GM21526 (cell line): ENCODE results near the gene ARSB.

Source experiments
- ATAC-seq: cut with Tn5 transposase; IDR thresholded peaks from one replicate; pipeline ENCODE4 v1.9.1; 2021; ENCODE audit warnings: moderate library complexity; ENCODE audit not compliant: unreplicated experiment, low FRiP score

ARSB gene

DNA sequence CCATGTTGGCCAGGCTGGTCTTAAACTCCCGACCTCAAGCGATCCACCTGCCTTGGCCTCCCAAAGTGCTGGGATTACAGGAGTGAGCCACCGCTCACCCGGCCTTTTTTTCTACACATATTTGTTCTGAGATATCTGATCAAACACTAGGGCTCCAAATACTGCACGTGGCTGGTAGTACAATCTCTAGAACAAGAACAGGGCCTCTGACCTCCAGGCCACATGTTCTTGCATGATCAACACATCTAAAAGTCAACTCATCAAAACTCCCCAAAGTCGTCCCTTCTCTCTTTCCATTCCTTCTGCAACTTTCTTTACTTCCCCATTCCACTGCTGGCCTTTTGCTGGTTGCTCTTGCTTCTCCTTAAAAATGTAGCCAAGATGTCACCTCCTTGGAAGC, 223.3 kb downstream of the ARSB start:
- ATAC-seq, result no peak

DNA sequence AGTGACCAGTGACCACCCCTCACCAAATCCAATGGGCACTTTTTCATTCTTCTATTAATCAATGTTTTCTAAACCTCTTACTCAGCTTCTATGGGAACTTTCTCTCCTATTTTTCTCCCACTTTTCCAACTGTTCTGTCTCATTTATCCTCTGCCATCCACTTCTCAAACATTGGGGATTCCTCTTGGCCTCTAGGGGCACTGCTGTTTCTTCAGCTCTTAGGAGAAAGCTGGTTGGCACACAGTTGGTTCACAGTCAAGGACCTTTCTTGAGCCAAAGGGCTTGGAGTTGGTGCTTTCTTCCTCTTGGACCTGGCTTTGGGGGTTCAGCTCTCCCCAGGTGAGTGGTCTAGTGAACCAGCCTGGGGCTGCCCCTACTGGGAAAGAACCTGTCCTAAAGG, 224.3 kb downstream of the ARSB start:
- no peak for ATAC-seq

DNA sequence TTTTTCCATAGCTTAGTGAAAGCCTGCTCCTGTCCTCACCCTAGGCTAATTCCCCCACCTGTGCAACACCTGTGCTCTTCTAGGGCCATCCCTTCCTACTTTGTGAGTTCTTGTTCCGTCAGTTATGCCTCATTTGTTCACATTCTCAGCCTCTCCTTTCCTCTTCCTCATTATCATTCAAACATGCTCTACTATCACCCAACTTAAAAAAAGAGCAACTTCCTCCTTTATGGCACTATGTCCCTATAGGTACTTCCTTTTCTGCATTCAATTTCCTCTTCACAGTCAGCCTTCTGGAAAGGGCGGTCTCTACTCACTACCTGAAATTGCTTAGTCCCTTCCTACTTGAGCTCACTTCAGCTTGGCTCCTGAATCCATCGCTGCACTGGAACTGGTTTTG, 224.7 kb downstream of the ARSB start:
- ATAC-seq, result no peak

DNA sequence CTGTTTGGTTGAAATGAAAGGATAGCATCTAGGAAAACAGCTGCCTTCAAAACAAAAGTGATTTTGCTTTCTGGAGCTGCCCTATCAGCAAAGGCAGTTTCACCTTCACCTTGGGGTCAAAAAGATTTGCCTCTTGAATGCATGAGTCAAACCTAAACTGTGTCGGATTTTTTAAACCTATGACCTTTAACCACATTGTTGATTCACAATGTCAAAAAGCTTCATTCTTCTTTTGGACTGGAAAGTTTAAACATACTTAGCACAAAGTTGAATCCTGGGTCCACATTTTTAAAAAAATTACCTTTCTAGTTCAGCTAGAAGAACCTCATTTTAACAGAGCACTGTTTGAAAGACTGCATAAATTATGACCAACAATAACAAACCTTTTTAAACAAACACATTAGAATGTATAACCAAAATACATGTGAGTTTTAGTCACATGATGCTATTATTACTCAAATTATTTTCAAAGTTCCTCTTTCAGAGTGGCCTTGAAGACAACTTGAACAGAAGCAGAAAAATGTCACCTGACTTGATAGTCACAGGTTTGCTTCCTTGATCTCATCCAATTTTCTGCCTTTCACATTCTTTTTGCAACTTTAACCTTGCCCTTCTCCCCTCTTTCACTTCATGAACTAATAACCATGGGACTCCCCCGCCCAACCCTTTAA, 226.8 kb downstream of the ARSB start:
- peak; percentile 80 for ATAC-seq

DNA sequence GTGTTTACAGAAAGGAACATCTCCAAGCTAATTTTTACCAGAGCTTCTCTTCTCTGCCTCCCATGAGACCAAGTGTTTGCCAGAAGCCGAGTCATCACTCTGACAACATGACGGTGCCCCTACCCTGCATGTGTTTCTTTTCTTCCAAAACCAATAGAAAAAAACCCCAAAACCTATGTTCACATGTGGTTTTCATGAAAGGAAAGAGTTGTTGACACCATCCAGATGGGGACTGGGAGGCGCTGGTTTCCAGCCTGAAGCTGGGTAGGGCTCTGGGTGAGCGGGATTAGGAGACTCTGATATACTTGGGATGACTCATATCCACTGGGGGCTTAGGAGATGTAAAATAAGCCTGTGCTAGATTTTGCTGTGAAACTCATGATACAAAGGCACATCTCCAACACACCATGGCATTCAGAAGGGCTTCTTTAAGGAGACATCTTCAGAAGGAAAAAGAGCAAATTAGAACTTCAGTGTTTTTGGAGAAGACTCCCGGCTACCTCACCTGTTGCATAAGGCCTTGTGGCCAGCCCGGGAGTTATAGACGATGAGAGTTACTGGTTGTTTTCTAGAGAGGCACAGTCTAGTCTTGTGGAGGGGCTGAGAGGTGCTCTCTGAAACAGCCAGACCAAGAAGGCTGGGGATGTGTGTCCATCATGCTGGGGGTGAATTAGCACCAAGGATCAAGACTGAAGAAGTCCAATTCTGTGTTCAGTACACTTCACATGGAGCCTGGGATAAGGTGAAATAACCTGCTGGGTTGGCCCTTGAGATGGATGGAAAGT, 227.6 kb downstream of the ARSB start:
- ATAC-seq, result no peak

DNA sequence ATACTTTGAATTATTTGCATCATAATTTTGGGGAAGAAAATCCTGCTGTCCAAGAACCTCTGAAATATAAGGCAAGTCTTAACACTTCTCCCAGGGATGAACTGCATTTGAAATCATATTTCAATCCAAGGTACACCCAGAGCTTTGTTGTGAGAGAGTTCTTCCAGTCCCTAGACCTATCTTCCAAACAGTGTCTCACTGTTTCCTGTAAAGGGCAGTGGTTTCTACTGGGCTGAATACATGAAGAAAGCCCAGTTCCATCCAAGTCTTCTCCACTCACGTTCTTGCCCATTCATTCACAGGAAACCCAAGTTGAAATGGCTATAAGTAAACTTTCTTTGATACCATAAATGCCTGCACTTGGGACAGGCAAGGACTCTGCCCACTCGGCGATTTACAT, 228.3 kb downstream of the ARSB start:
- ATAC-seq, result no peak

DNA sequence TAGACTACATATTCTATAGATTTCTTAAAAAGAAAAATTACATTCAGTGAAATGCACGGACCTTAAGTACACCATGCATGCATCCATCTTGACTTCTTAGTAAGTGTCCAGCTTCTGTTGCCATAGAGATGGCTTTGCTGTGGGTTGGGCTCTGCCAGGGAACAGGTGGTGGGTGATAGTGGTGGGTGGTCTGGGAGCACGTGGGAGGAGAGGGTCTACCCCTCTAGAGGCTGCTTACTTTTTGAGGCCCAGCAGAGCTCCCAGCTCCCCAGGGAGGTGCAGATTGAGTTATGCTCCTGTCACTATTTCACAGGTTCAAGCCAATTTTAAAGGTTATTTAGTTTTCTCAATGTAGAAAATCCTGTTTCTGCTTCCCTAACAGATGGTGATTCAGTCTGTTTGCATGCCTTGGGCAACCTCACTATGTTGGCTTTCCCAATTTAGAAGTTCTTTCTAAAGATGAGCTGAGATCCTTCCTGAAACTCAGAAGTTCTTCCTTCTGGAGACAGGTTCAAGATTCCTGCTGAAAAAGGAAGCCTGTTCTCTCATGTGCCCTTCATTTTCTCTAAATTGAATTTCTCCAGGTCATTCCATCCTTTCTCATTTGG, 229.2 kb downstream of the ARSB start:
- ATAC-seq, result no peak

DNA sequence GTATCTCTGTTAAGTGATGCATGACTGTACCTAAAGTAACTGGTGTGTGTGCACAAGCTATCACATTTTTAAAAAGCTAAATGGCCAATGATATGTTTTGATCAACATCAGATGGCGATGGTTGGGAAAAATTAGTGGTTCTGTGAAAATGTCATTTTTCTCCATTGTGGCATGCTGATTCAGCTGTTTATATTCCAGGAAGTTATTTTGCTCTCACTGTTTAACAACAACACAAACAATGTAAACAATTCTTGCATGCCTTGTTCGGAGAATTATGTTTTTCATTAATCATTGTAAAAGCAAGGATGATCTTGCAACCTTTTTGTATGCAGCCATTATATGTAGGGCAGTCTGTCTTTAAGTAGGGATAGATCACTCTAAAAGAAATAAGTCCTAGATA, 230.5 kb downstream of the ARSB start:
- no peak for ATAC-seq

DNA sequence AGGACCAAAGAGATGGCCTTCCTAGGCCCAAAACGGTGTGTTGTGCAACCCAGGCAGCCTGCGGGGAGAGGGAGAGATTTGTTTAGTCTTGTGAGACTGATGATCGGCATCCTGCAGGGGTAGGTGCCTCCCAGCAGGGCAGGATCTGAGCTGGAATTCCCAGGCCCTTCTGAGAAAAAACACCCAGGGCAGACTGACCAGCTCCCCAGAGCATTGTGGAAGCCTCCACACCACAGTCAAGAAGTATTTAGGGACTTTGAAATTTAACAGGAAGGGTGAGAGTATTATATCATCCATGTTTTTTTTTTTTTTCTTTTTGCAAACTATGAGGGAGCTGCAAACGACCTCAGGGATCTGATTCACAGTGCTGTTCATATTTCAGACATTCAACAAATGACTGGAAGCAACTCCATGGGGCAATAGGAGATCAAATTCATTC, 232.0 kb downstream of the ARSB start:
- ATAC-seq, result no peak

DNA sequence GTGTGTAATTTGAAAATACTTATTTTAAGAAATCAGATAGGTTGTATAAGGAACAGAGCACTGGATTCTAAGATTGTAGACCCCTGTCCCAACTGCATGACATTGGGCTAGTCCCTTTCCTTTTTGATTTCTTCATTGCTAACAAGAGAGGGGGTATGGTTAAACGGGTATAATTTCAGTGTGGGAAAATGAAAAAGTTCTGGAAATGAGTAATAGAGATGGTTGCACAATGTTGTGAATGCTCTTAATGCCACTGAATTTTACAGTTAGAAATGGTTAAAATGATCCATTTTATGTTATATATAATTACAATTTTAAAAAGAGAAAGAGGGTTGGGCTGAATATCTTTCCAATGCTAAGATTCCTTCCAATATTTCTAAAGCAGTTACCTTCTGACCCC, 233.2 kb downstream of the ARSB start:
- ATAC-seq, result no peak

DNA sequence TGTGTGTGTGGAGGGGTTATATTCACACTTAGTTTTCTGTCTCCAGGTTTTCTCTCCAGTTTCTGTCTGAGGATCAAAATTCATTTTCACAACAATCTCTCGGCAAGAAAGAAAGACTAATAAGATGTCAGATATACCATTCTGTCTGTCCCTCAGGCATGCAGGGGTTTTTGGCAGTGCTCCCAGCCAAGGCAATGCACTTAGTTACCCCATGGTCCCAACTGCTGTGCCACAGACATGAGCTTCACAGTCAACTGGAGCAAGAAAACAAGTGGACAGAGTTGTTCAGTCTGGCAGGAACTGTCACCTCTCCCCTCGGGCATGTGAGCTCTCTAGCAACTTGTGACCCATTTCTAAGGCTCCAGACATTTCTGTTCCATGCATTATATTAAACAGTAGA, 234.8 kb downstream of the ARSB start:
- no peak for ATAC-seq

DNA sequence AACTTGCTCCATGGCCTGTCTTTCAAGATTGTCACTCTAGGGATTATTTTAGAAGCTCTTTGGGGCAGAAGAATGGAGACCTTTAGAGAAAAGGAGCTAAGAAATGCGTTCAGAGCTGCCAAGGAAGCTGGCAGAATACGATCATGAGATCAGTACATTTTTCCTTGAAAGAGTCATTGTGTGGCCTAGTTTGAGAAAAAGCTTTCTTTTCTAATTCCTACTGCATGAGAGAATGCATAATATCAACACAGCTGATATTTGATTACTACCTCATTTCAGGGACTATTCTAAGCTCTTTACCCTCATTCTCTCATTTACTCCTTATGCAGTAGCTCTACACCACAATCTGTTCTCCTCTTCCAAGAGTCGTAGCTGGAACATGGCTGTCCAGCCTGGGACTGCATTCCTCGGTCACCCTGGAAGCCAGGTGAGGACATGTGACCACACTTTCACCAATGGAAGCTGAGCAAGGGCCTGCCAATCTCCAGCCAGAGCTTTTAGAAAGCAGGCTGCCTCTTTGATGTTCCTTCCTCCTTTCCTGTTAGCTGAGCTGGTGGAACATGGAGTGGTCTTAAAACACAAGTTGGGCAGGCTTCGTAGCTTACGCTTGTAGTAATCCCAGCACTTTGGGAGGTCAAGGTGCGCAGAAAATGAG, 237.3 kb downstream of the ARSB start:
- no peak for ATAC-seq

DNA sequence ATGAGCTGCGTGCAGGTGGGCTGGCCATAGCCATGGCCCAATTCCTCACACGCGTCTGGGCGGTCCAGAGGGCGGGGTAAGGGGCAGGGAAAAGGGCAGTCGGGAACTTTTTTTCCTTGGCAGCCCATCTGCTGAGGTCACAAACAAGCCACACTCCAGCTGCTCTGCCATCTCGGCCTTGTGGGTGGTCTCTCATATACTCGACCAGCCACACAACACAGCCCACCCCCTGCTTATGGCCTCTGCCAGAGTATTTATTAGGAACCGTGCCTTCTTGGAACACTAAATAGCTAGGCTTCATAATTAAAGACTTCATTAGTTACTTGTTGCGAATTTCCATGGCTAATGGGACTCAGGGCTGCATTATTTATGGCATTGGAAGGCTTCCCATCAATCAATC, 238.1 kb downstream of the ARSB start:
- no peak for ATAC-seq

DNA sequence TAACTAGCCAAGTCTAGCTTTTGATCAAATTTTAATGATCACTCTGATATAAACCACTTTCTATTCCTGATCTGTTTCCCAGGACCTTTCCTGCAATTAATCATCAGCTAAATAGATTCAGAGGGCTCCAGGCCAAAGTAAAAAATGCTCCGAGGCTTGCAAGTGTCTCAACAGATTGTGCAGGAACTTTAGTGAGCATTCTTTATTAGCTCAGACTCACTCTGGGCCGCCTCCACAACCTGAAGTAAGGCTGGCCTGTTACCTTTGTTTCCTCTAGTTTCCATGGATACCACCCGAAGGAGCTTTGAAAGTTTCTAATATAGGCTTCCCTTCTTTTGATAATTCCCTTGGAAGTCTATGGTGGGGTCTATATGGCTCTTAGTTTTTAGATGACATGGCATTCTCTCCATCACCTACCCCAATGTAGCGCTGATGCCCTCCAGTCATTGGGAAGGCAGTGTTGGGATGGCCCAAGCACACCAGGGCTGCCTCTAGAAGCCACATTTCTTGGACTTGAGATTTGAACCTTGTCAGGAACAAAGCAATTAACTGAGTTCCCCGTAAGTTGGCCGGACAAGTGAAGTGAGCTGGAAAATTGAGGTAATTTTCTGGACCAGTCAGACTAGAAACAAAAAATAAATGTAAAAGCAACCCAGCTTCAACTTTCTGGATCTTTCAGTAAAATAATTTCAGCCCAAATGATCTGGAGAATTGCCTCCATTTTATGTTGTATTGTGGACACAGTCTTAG, 238.9 kb downstream of the ARSB start:
- ATAC-seq, result no peak

DNA sequence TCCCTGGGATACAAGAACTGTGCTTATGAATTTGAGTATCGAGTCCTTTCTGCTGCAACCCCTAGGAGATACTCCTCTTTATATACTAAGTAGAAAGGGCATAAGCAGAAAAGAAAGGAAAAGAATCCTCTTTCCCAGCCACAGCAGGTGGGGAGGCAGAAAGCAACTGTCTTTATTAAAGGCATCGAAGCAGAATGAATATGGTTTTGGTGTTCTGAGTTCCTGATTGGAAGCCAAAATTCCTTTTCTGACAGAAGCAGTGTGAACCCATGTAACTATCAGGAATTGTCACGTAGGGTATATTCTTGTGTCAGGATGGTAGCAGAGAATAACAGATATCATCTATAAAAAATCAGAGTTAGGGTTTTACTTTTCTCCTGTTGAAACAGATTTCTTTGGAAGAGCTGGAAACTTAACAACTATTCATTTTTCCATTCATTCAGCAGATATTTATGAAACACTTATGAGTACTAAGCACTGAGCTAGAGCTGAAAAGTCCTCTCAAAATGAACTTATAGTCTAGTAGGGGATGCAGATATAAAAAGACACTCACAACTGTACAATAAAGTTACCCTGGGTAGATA, 240.1 kb downstream of the ARSB start:
- no peak for ATAC-seq

DNA sequence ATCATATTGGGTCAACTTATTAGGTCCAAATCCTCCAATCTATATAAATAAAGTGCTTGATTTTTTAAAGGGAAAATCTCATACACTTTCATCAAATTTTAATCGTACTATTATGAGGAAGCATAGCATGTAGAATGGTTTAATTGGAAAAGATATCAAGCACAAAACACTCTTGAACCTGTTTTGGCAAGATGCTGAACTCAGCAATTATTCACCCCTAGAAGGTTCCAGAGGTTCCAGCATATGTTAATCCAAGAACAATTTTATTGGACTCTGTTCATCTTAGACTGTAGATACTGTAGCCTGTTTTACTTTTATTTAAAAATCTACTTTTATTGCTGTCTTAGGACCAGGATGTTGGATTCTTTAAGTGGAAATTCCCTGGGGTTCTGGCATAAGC, 244.1 kb downstream of the ARSB start:
- no peak for ATAC-seq

DNA sequence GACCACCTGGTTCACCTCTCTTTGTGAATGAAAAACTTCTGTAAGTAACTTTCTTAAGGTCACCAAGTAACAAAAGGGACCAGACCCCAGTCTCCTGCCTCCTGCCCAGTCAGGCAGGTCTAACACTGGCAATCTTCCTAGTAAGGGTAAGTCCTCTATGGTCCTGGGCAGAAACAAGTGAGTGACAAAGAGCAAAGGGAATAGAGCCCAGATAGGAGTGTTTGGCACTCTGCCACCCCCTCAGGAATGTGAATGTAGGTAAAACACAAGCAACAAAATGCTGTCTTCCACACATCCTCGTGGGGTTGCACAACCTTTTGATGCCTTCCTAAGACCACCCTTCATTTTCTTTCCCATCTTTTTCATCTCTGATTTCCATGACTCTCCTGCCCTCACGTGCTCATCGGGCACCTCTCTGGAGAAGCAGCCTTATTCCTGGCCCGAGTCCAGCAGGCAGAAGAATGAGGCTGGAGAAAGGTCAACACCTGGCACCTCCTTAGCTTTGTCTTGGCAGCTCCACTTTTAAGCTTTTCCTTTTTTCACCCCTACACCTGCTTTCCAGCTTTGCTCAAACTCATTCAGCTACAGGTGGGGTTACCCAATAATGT, 246.3 kb downstream of the ARSB start:
- ATAC-seq, result no peak

DNA sequence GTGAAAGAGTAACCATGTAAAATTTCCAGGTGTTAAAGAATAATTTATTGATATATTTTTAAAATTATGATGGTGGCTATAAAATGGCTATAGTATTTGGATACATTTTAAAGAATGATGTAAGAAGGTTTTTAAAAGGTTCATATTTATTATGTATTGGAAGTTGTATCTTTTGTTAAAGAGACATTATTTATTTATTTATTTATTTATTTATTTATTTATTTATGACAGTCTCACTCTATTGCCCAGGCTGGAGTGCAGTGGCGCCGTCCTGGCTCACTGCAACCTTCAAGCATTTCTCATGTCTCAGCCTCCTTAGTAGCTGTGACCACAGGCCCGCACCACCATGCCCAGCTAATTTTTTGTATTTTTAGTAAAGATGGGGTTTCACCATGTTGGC, 247.0 kb downstream of the ARSB start:
- ATAC-seq, result no peak

DNA sequence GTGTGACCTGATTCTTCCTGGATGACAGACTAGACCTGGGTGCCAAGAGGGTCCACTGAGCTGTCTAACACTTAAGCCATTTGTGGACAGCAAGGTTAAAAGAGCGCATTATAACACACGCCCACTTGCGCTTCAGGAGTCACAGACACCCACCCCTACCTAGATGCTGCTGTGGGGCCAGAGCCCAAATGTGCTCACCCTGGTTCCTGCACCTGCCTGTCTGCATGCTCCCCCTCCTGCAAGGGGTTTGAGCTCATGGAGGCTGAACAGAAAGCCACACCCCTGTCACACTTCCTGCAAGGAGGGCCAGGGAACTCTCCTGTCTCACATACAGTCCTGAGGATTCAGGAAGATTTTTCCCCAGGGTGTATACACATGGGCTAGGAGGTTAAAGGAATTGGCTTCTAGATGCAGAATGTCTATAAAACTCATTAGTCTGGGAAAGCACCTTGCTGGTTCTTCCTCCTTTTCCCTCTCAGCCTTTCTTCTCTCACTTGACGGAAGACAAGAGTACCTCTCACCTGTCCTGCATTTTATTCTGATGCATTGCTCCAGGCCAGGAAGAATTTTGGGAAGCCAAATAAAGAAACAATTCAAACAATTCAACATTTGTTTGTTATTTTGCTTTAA, 249.2 kb downstream of the ARSB start:
- no peak for ATAC-seq
